ENCODE data around the gene SPCS3.

GRCh38 chr4:176333076-176333475 is 13.3 kb downstream of the SPCS3 start:
- no peak for TF ChIP-seq CTCF (conservative IDR thresholded peaks at IDR 0.05; ENCODE audit: low read depth, low read length)
- no peak for TF ChIP-seq EZH2 (IDR thresholded peaks at IDR 0.05; ENCODE audit: borderline replicate concordance, low read depth, low read length, poor library complexity, severe bottlenecking)

Data from A673 (cell line).